ENCODE measurements around the gene P4HTM.

Gene P4HTM

DNA sequence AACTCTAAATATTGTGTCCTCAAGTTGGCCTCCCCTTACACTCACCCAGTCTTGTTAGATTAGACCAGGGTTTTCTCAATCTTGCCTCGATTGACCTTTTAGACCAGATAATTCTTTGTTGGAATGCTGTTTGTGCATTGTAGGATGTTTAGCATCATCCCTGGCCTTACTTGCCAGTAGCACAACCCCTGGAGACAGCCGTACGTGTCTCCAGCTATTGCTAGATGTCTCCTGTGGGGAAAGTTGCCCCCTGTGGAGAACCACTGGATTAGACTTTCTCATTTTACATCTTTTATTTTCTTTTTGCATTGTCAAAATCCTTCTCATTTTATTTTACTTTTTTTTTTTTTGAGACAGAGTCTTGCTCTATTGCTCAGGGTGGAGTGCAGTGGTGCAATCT, 19.4 kb downstream of the P4HTM start:
- no peak for DNase-seq

DNA sequence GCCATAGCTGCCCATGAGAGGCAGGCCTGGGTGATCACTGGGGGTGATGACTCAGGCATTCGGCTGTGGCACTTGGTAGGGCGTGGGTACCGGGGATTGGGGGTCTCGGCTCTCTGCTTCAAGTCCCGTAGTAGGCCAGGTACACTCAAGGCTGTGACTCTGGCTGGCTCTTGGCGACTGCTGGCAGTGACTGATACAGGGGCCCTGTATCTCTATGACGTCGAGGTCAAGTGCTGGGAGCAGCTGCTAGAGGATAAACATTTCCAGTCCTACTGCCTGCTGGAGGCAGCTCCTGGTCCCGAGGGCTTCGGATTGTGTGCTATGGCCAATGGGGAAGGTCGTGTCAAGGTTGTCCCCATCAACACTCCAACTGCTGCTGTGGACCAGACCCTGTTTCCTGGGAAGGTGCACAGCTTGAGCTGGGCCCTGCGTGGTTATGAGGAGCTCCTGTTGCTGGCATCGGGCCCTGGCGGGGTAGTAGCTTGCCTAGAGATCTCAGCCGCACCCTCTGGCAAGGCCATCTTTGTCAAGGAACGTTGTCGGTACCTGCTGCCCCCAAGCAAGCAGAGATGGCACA, 22.5 kb downstream of the P4HTM start:
- no peak for DNase-seq

DNA sequence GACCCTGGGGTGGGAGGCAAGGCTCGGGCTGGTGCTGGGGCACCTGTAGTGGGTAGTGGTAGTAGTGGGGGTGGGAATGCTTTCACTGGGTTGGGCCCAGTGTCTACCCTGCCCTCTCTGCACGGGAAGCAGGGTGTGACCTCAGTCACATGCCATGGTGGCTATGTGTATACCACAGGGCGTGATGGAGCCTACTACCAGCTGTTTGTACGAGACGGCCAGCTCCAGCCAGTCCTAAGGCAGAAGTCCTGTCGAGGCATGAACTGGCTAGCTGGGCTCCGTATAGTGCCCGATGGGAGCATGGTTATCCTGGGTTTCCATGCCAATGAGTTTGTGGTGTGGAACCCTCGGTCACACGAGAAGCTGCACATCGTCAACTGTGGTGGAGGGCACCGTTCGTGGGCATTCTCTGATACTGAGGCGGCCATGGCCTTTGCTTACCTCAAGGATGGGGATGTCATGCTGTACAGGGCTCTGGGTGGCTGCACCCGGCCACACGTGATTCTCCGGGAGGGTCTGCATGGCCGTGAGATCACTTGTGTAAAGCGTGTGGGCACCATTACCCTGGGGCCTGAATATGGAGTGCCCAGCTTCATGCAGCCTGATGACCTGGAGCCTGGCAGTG, 23.2 kb downstream of the P4HTM start:
- no peak for DNase-seq

DNA sequence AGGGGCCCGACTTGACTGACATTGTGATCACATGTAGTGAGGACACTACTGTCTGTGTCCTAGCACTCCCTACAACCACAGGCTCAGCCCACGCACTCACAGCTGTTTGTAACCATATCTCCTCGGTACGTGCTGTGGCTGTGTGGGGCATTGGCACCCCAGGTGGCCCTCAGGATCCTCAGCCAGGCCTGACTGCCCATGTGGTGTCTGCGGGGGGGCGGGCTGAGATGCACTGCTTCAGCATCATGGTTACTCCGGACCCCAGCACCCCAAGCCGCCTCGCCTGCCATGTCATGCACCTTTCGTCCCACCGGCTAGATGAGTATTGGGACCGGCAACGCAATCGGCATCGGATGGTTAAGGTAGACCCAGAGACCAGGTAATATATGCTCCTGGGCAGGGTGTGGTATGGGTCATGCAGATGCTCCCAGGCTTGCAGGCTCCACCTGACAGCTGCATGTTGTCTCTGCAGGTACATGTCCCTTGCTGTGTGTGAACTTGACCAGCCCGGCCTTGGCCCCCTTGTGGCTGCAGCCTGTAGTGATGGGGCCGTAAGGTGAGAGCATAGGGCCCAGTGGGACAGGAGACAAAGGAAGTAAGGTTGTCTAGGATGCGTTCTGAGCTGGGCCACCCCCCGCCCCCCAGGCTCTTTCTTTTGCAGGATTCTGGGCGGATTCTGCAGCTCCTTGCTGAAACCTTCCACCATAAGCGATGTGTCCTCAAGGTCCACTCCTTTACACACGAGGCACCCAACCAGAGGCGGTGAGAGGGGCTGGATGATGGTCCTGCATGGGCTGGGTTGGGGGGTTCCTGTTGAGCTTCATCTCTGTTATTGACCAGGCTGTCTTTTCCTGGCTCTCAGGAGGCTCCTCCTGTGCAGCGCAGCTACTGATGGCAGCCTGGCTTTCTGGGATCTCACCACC, 24.0 kb downstream of the P4HTM start:
- peak; percentile 33 for DNase-seq

DNA sequence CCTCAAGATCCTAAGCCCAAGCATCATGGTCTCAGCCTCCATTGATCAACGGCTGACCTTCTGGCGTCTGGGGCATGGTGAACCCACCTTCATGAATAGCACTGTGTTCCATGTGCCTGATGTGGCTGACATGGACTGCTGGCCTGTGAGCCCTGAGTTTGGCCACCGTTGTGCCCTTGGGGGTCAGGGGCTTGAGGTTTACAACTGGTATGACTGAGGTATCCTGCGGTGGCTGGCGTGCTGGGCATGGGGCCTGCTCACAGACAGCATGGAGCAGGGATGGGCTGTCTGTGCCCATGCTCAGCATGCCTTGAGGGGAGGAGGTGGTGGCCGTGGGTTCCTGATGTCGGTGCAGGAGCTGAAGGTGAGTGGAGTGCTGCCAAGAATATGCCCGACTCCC, 25.0 kb downstream of the P4HTM start:
- no peak for DNase-seq

DNA sequence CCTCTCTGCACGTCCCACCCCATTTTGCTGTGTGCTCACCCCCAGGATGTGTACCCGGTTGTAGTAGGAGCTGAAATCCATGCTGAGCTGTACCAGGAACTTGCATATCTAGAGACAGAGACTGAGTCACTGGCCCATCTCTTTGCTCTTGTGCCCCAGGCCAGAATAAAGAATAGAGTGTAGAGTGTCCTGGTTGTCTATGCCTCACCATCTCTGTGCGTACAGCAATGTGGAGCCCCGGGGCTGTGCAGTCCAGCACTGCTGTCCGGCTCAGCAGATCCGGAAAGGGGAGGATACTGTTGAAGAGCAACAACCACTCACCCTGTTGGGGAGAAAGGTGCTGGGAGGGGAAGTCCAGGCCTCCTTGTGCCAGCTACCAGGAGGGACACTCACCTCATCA, 25.7 kb downstream of the P4HTM start:
- DNase-seq, result no peak

DNA sequence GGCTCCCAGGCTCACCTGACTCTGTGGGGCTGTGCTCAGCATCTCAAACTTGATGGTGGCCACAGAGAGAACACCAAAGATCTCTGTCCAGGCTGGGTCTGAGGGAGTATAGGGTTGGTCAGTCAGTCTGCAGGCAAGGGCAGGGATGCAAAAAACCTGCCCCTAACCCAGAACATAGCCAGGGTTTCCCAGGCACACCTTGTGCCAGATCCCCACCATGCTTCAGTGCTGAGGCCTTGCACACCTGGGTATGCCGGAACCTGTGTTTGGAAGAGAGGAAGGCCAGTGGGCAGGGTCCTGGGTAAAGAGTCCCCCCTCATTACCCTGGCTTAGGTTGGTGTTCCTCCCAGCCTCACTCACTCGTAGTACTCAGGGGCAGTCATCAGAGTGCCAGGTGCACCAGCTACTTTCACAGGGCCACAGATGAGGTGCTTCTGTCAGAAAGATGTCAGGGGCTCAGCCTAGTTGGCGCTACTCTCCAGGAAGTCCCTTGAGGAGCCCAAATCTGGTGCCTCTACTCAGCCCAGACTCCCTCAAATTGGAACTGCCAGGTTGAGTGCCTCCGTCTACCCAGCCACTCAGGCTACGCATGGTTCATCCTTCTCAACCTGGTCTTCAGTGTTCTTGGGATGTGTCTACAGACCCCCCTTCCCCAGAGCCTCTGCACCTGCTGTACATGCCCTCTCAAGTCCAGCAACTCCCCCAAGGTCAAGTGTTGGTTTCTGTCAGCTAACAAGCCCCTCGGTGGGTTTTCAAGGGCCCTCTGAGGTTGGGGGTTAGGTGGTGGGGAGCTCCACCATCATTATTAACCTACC, 26.6 kb downstream of the P4HTM start:
- DNase-seq, result no peak

DNA sequence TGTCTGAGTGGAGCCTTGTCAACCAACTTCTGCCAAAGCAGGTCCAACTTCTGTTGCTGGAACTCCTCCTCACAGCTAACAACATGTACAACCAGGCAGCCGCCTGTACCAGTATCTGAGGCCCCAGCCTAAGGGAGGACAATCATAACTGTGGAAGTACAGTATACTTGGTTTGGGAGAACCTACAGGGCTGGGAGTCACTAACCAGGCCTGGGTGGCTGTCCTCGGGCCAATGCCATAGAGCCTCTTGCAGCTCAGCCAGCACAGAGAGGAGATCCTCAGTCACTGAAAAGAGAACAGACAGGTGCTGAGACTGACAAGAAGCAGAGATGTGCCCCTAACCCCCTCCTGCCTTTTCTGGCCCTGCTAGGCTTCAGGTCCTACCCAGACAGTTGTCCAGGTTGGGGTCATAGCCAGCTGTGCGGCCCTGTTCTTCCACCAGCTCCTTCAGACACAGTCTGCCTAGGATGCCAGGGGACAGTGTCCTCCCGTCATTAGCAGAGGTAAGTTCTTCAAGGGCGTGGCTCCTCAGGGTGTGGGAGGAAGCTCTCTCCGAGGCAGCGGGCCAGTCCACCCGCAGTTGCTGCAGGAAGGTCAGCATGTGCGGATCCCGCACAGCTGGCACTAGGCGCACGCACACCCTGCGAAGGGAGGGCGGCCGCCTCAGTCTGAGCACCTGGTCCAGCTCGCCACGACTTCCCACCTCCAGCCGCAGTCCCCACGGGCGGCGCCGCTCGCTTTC, 27.4 kb downstream of the P4HTM start:
- peak; percentile 57 for DNase-seq

DNA sequence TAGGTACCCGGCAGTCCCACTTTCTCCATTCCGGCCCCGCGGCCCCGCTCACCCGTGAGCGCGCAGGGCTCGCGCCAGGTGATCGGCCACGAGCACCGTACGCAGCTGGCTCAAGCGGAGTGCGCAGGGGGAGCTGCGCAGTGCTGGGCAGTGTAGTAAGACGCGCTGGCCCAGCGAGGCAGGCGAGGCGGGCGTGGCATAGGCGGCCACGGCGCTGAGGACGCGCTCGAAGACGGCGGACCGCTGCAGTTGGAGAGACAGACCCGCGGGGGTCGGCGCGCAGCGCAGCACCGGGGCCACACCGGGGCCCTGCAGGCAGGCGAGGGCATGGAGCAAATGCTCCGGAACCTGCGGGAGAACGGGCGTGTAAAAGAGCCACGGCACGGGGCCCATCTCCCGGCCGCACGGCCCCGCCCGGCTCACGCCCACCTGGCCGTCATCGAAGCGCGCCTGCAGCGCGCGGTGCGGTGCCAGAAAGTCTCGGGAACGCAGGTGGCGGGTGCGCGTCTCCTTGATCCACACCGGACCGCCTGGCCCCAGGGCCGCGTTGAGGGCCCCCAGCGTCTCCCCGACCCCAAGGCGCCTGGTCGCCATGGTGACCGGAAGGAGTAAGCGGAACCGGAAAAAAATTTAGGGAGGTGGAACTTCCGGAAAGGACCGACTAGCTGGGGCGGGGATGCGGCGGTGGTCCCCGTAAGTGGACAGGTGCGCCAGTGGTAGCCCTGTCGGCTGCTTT, 28.1 kb downstream of the P4HTM start, which contains the start of gene DALRD3:
DALRD3 (minus strand) TSS at position 610 of the 736 bp plus-strand sequence; CDS start at position 594, 16 bp downstream.
- DNase-seq, result peak; percentile 81

DNA sequence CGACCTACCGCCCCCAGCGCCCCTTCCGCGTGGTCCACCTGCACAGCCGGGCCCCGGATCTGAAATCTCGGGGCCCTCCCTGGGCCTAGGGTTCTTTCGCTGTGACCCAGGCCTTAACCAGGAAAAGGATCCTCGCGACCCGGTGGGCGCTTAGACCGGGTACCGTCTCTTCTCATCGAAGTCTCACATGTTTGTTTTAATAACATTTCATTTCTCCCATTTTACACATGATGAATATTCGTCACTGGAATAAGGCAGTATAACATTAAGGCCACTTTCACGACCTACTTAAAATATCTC, 28.6 kb downstream of the P4HTM start:
- DNase-seq, result no peak

DNA sequence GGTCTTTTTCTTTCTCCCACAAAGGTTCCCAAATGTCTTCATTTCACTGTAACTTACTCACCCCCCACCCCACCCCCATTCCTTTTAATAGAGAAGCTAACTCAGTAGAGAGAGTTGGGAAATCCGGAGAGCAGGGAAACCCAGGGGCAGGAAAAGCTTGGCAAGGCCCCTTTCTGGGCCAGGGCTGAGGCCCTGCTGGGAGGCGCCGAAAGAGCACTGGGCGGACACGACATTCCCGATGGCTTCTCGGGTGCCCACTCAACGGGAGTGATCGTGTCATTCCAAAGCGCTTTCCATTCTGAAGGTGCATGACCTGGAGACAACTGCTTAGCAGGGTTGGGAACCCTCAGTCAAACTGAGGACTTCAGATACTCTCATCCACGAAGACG, 29.9 kb downstream of the P4HTM start:
- DNase-seq, result no peak

DNA sequence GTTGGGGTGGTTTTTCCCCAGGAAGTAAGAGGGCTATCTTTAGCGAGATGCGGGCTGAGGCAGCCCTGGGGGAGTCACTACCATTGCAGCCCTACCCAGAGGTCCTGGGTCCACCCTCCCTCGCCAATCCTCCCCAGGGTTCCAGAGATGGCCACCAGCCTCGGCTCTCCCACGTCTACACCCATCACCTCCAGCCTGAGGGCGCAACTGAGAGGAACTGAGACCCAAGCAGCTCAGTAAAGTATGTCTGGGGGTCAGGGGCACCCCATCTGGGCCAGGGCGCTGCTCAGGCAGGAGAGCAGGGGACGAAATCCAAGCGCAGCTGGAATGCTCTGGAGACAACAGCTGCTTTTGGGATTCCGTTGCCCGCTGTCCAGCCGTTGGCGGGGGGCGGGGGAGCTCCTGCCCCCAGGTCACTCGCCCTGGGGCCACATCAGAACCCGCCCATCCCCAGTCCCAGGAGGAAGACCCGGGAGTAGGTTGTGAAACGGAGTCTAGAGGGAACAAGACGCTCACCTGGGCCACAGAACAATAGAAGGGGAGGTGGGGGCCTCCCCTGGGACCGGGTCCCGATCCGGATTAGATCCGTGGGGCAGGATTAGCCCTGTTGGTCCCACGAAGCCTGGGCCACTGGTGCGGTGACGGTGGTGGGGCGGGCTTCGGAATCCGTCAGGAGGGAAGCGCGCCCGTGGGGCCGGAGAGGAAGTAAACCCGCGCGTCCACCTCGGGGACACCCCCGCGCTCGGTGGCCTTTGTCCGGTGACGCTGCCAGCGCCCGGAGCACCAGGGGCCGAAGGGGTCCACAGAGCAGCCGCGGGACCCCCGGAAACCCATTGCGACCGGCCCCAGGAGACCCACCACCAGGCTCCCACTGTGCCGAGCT, 30.5 kb downstream of the P4HTM start:
- DNase-seq, result peak; percentile 73

DNA sequence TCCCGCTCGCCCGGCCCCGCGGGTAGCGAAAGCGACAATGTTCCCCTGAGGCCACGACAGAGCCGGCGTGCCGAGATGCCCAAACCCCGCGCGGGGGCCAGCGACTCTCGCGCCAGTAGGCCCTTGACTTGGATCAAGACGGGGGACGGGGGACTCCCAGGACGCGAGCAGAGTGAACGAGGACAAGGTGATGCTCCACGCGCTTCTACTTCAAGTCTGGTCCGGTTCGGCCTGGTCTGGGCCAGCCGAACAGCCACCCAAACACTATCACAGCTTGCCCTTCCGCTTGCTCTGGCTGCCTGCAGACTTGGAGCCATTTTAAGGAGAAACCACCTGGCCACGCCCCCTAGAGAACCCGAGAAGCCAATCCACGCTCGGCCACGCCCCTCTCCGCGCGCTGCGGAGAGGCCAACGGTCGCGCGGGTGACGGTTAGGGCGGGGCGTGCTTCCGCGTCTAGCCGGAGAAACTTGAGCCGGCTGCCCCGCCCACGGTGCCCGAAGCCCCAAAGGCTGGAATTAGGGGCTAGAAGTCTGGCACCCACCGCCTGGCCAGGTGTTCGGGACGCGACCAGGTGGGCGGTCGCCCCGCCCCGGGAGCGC, 31.3 kb downstream of the P4HTM start:
- peak; percentile 98 for DNase-seq

DNA sequence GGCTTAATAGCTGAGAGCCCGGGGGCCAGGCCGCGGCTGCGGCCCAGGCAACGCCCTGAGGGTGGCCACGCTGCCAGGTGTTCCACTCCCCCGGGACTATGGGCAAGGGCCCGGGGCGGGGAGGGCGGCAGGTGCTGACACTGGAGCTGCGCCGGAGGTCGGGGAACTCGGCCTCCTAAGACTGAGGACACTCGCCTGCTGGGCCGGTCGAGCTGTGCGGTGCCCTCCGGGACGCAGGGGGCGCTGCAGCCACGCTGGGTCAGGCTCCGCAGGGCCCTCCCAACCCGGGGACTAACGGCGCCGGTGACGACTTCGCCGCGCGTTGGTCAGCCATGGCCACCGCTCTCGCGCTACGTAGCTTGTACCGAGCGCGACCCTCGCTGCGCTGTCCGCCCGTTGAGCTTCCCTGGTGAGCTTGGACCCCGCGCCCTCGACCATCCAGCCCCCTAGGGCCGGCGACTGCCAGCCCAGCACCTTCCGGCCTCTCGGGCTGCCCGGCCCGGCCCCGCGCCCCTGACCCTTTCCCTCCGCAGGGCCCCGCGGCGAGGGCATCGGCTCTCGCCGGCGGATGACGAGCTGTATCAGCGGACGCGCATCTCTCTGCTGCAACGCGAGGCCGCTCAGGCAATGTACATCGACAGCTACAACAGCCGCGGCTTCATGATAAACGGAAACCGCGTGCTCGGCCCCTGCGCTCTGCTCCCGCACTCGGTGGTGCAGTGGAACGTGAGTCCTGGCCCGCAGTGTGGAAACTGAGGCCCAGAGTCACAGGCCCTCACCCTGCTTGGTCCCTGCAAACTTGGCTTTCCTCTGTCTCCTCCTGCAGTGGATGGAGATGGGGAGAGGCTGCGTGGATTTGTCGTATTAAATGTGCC, 32.0 kb downstream of the P4HTM start, which contains the start of gene NDUFAF3:
NDUFAF3 (plus strand) TSS at position 309 of the 875 bp plus-strand sequence; CDS start at position 333, 24 bp downstream.
- peak; percentile 92 for DNase-seq

DNA sequence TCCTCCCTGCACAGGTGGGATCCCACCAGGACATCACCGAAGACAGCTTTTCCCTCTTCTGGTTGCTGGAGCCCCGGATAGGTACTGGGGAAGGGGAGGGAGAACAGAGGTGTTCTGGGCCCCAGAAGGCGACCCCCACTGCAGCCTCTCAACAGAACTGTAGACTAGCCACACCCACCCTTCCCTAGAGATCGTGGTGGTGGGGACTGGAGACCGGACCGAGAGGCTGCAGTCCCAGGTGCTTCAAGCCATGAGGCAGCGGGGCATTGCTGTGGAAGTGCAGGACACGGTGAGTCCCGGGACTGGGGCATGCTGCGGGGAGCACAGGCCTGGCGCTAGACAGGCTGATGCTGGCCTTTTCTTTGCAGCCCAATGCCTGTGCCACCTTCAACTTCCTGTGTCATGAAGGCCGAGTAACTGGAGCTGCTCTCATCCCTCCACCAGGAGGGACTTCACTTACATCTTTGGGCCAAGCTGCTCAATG, 32.7 kb downstream of the P4HTM start:
- peak; percentile 60 for DNase-seq

DNA sequence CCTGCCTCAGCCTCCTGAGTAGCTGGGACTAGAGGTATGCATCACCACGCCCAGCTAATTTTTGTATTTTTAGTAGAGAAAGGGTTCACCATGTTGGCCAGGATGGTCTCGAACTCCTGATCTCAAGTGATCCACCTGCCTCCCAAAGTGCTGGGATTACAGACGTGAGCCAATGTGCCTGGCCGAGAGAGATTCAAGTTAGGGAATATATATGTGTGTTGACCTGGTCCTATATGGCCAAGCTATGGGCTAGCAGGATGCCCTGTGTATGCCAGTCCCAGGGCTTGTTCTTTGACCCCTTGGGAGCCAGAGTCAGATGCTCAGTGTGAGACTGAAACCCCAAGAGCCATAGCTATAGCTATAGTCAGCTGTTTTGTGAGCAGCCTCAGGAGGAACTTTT, 33.7 kb downstream of the P4HTM start:
- DNase-seq, result no peak

DNA sequence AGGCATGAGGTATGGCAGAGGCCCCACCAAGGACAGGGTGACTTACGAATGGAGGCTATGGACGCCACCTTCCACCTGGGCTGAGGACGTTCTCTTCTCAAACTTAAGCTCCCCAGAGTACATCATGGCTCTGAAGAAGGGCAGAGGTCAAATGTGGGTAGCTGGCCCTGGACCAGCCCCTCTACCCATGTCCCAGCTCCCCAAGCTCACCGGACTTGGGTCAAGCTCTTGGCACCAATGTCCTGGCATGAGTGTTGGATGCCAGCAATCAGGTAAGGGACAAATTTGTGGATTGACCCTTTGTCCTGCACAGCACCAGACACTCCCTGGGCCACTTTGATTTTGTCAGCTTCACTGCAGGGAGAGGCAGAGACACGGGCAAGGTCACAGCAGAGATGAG, 34.4 kb downstream of the P4HTM start:
- no peak for DNase-seq

DNA sequence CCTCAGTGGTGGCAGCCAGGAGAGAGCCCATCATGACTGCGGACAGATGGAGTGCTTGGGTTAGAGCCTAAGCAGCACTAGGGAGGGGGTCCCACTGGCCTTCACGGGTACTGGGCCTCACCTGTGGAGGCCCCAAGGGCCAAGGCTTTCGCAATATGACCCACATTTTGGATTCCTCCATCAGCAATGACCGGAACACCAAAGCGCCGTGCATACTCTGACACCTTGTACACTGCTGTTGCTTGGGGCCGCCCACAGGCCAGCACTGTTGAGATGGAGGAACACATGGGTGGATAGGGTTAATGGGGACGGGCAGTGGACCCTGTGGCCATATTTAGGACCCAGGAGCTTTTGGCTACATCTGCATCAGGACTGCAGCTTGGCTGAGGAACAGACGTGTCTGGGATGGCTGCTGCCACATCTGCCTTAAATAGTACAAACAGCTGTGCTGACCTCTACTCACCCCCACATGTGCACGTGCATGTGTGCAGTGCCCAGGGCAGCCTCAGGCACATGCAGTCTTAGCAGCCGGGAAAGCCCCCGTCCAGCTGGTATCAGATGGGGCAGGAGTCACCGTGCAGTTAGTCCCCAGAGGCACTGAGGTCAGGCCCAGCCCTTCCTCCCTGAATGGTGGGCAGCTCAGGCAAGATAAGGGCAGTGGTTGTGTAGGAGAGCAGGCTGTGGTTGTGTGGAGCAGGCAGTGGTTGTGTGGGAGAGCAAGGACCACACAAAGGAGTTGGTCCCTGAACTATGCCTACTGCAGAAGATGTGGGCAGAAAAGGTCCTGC, 35.2 kb downstream of the P4HTM start:
- no peak for DNase-seq
